ENCODE data around the gene WT1.

Gene WT1

GRCh38 chr11:32438346-32438865 is 3.1 kb upstream of the WT1 start:
- no peak for DNase-seq

- DNase-seq = no peak
Observed at GRCh38 chr11:32437495-32438345, 2.4 kb upstream of the WT1 start.

GRCh38 chr11:32436751-32437494 is 1.6 kb upstream of the WT1 start:
- DNase-seq = no peak

- DNase-seq = no peak
Observed at GRCh38 chr11:32435942-32436750, 807 bp upstream of the WT1 start.

- no peak for DNase-seq
Observed at GRCh38 chr11:32435152-32435480, 223 bp downstream of the WT1 start.

- no peak for DNase-seq
Observed at GRCh38 chr11:32434356-32435151, 785 bp downstream of the WT1 start.

- DNase-seq = no peak
Observed at GRCh38 chr11:32433914-32434355, 1.4 kb downstream of the WT1 start.

- no peak for DNase-seq
Observed at GRCh38 chr11:32433101-32433913, 2.0 kb downstream of the WT1 start.

- no peak for DNase-seq
Observed at GRCh38 chr11:32432565-32432964, 2.8 kb downstream of the WT1 start.

GRCh38 chr11:32430568-32431381 is 4.6 kb downstream of the WT1 start:
- DNase-seq = no peak

- no peak for DNase-seq
Observed at GRCh38 chr11:32429477-32429876, 5.9 kb downstream of the WT1 start.

GRCh38 chr11:32428665-32429303 is 6.6 kb downstream of the WT1 start:
- no peak for DNase-seq

- no peak for DNase-seq
Observed at GRCh38 chr11:32427935-32428664, 7.2 kb downstream of the WT1 start.

- no peak for DNase-seq
Observed at GRCh38 chr11:32427616-32427934, 7.8 kb downstream of the WT1 start.

- no peak for DNase-seq
Observed at GRCh38 chr11:32426819-32427615, 8.3 kb downstream of the WT1 start.

GRCh38 chr11:32426192-32426591 is 9.1 kb downstream of the WT1 start:
- no peak for DNase-seq

GRCh38 chr11:32425761-32426160 is 9.6 kb downstream of the WT1 start:
- DNase-seq = no peak

GRCh38 chr11:32422545-32422944 is 12.8 kb downstream of the WT1 start:
- DNase-seq = no peak

- DNase-seq = no peak
Observed at GRCh38 chr11:32421992-32422391, 13.3 kb downstream of the WT1 start.

Measured in SIG-M5 (cell line).